Right atrium auricular region (tissue), 2 donors: ENCODE data around the gene RFPL3. TPM values are rescaled to one million over a fixed set of nuclear protein-coding genes. Genes with fewer than 3 reads are reported as not detected.
A peak's percentile ranks its signal among the peaks of the same experiment; 100 is the strongest.

Source experiments
- DNase-seq: peaks from one replicate; pipeline ENCODE4 v3.0.0-alpha.2; 2019; ENCODE audit warnings: low spot score
- H3K27ac ChIP-seq, 2 donors: fragments of 200-600 bp; sonication (generic); 1 replicate in 1 of 2; 2 replicates in 1 of 2; pipeline ENCODE4 v1.5.1; 2016 to 2019
- H3K27me3 ChIP-seq, 2 donors: fragments of 200-600 bp; sonication (generic); one replicate each; pipeline versions ENCODE4 v1.5.1 to v1.6.0; 2017 to 2019
- H3K36me3 ChIP-seq: fragments of 200-600 bp; sonication (generic); one replicate; pipeline ENCODE4 v1.5.1; 2016
- H3K4me1 ChIP-seq, 2 donors: fragments of 200-600 bp; sonication (generic); one replicate each; pipeline versions ENCODE4 v1.5.1 to v1.6.0; 2017 to 2019
- H3K4me3 ChIP-seq, 2 donors: fragments of 200-600 bp; sonication (generic); 1 replicate in 1 of 2; 2 replicates in 1 of 2; pipeline ENCODE4 v1.5.1; 2017 to 2019; ENCODE audit warnings: mild to moderate bottlenecking in 1 of 2, moderate library complexity in 1 of 2
- H3K9me3 ChIP-seq, 2 donors: fragments of 200-600 bp; sonication (generic); one replicate each; pipeline ENCODE4 v1.5.1; 2019
- total RNA-seq, 2 donors: library from RNA; depleted of rRNA; stranded (reverse); fragments of >200 nt; gene quantifications; one replicate each; pipeline ENCODE4 v1.1.0, GENCODE V29; 2016
- TF ChIP-seq, protein P1 (sequence below), 2 donors: fragments of 200-600 bp; sonication (generic); IDR thresholded peaks; one replicate each; pipeline ENCODE4 v1.5.1; 2019; ENCODE audit warnings: antibody characterized with exemption in 2 of 2

RFPL3 gene
- total RNA-seq, 2 donors from 2014 or later, result not detected

DNA sequence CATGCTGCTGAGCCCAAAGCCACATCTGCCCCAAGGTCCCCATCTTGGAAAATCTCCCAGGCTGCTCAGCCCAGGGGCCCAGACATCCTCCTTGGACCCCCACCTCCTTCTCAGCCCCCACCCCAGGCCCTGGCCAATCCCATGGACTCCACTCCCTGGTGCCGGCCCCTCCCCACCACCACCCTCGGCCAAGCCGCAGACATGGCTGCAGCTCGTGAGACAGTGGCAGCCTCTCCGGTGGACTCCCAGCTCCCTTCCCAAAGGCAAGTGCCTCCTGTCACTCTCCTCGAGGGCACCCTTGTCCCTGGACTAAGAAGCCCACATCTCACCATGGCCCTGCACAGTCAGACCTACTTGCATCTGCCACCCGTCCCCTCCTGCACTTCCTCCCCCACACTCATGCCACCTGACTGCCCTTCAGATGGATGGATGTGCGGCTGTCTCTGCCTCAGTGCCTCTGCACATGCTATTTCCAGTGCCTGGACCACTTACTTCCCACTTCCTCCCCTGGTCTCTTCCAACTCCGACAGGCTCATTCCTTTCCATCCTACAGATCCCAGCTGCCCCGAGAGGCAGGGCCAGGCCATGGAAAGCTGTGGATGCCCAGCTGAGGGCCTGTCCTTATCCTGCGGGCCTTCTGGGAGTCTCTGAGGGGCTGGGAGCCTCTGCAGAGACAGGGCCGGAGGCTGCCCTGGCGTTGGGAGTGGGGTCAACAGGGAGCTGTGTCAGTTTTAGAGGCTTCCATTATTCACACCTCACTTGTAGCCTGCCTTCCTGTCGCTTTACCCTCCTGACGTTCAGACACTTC is 25.5 kb upstream of the RFPL3 start:
- Histone ChIP-seq H3K27me3 (no peaks in the 10 kb centered on the region), H3K4me3 (peak overlapping the region in 1 of 2 donors; percentile 4), H3K9me3 (no peaks in the 10 kb centered on the region), H3K27ac (no peak overlapping the region), H3K4me1 (no peaks in the 10 kb centered on the region), H3K36me3 (no peaks in the 10 kb centered on the region)
- peak; percentile 36 for DNase-seq
- TF ChIP-seq, protein P1, sequence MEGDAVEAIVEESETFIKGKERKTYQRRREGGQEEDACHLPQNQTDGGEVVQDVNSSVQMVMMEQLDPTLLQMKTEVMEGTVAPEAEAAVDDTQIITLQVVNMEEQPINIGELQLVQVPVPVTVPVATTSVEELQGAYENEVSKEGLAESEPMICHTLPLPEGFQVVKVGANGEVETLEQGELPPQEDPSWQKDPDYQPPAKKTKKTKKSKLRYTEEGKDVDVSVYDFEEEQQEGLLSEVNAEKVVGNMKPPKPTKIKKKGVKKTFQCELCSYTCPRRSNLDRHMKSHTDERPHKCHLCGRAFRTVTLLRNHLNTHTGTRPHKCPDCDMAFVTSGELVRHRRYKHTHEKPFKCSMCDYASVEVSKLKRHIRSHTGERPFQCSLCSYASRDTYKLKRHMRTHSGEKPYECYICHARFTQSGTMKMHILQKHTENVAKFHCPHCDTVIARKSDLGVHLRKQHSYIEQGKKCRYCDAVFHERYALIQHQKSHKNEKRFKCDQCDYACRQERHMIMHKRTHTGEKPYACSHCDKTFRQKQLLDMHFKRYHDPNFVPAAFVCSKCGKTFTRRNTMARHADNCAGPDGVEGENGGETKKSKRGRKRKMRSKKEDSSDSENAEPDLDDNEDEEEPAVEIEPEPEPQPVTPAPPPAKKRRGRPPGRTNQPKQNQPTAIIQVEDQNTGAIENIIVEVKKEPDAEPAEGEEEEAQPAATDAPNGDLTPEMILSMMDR (IDR thresholded peaks at IDR 0.05), result no peak

DNA sequence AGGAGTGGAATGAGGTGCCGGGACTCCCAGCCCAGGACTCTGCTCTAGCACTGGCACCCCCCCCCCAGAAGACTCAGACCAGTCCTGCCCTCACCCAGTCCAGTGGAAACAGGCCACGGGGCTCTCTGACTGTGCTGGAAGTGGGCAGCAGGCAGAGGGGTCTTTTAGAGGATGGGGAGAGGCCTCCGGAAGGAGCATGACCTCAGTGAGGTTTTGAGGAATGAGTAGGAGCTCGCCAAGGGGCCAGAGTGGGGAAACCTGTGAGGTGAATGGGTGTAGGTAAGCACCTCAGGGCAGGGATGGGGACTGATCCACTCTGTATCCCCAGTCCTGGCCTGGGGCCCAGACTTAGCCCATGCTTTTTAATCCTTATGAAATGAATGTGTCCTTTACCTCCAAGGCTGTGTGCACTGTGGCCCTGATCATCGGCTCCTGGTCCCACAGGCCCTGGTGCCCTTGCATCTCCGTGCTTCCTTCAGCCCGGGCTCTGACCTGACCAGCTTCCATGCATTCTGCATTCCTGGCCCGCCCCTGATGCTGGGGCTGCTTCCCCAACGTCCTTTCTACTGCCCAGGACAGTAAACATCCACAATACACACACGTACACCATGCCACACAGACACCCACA is 24.4 kb upstream of the RFPL3 start:
- Histone ChIP-seq H3K27ac (no peak overlapping the region), H3K9me3 (no peaks in the 10 kb centered on the region), H3K27me3 (no peaks in the 10 kb centered on the region), H3K36me3 (no peaks in the 10 kb centered on the region), H3K4me1 (no peaks in the 10 kb centered on the region), H3K4me3 (no peak overlapping the region)
- TF ChIP-seq, protein P1 (IDR thresholded peaks at IDR 0.05), result no peak
- DNase-seq, result peak; percentile 44

DNA sequence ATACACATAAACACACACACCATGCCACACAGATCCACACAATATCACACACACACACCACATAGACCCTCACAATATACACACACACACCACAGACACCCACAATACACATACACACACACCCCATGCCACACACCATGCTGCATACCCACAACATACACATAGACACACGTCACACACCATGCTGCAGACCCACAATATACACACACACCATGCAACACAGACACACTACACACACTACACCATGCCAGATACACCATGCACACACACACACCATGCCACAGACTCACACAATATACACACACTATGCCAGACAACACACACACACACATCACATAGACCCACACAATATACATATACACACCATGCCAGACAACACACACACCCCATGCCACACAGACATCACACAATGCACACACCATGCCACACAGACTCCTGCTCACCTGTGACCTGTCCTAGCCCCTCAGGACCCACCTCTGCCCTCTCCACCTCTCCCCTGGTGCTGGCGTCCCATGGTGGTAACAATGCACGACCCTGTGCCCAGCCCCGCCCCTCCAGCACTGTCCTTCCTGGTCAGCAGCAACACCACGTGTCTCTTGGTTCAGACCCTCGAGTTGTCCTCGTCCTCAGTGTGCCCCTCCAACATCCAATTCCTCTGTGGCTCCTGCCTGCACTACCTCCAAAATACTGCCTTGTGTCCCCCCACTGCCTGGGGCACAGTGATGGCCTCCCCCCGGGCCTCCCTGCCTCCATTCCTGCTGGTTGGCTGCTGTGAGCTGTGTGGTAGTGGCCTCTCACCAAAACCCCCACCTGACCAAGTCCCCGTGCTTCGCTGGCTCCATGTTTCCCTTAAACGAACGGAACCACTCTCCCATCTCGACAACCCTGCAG is 23.7 kb upstream of the RFPL3 start:
- DNase-seq, result no peak
- H3K27ac ChIP-seq, result no peak overlapping the region
- H3K4me3 ChIP-seq, result no peak overlapping the region
- no peaks in the 10 kb centered on the region for H3K9me3 ChIP-seq
- no peaks in the 10 kb centered on the region for H3K4me1 ChIP-seq
- no peaks in the 10 kb centered on the region for H3K27me3 ChIP-seq
- no peaks in the 10 kb centered on the region for H3K36me3 ChIP-seq
- TF ChIP-seq, protein P1 (IDR thresholded peaks at IDR 0.05), result no peak

GRCh38 chr22:32334660-32335365 is 22.9 kb upstream of the RFPL3 start:
- Histone ChIP-seq H3K27me3 (no peaks in the 10 kb centered on the region), H3K4me3 (no peak overlapping the region), H3K4me1 (no peaks in the 10 kb centered on the region), H3K9me3 (no peaks in the 10 kb centered on the region), H3K27ac (no peak overlapping the region), H3K36me3 (no peaks in the 10 kb centered on the region)
- DNase-seq, result peak; percentile 50
- TF ChIP-seq, protein P1 (IDR thresholded peaks at IDR 0.05), result no peak

DNA sequence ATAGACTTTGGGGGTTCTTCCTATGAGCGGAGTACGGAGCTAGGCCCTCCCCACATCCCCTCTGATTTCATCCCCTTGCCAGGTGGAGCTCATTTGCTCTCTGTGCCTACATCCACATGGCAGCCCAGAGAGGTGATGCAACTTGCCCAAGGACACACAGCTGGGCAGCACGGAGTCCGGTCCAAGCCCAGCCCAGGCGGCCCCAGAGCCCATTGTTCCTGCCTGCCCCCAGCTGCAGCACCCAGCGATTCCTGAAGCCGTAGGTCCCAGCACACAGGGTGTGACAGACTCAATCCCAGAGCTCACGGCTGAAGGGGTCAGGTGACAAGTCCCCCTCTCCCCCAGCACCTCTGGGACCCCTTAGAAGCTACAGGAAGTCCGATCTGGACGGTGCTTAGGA is 22.2 kb upstream of the RFPL3 start:
- Histone ChIP-seq H3K27me3 (no peaks in the 10 kb centered on the region), H3K9me3 (no peaks in the 10 kb centered on the region), H3K4me3 (no peak overlapping the region), H3K36me3 (no peaks in the 10 kb centered on the region), H3K4me1 (no peaks in the 10 kb centered on the region), H3K27ac (no peak overlapping the region)
- TF ChIP-seq, protein P1 (IDR thresholded peaks at IDR 0.05), result no peak
- DNase-seq, result peak; percentile 42
